ENCODE data around the gene ZNF511.

Gene ZNF511

GRCh38 chr10:133302230-133302629 is 6.5 kb upstream of the ZNF511 start:
- Histone ChIP-seq H2BK5ac (ENCODE audit: low read length) (no peak overlapping the region), H2BK15ac (ENCODE audit: low read length) (no peak overlapping the region), H2AK5ac (ENCODE audit: low read depth, low read length) (no peak overlapping the region), H3K27me3 (ENCODE audit: control insufficient read depth in 3 of 3, insufficient read depth in 3 of 3, low read depth in 1 of 3, low read length in 3 of 3) (no peaks in the 10 kb centered on the region), H3K9ac (ENCODE audit: low read depth, low read length, poor library complexity) (peak overlapping the region; percentile 30), H3K4me2 (ENCODE audit: insufficient read depth, low read length, poor library complexity, severe bottlenecking) (no peak overlapping the region), H2BK120ac (ENCODE audit: low read depth, low read length) (no peak overlapping the region), H3K4me1 (ENCODE audit: control insufficient read depth in 2 of 2, insufficient read depth in 1 of 2, low read depth in 1 of 2, low read length in 2 of 2) (peaks cover 0 to 2% of the 10 kb centered on the region in 2 donors), H4K91ac (ENCODE audit: low read depth, low read length, poor library complexity) (no peak overlapping the region), H3K4ac (ENCODE audit: low read length) (no peak overlapping the region), H3K4me3 (ENCODE audit: low read length in 2 of 2) (peak overlapping the region in 1 of 2 donors; percentile 58), H3K14ac (ENCODE audit: low read length) (peak overlapping the region; percentile 71), H3K23ac (ENCODE audit: low read depth, low read length, poor library complexity) (peak overlapping the region; percentile 93), H4K8ac (ENCODE audit: low read depth, low read length) (no peak overlapping the region), H3K18ac (ENCODE audit: low read length) (no peak overlapping the region), H3K9me3 (replicated peaks in 1 of 2; ENCODE audit: control insufficient read depth in 2 of 2, insufficient read depth in 1 of 2, low read depth in 1 of 2, low read length in 2 of 2) (peaks cover 0 to 3% of the 10 kb centered on the region in 2 donors), H2BK12ac (ENCODE audit: low read length) (no peak overlapping the region), H3K27ac (replicated peaks; ENCODE audit: low read length) (no peak overlapping the region), H3K79me1 (ENCODE audit: low read depth, low read length) (peaks cover 20% of the 10 kb centered on the region), H3K36me3 (replicated peaks in 1 of 2; ENCODE audit: control insufficient read depth in 2 of 2, insufficient read depth in 2 of 2, low read length in 2 of 2) (peaks cover 37 to 49% of the 10 kb centered on the region in 2 donors), H2AFZ (ENCODE audit: low read length) (no peak overlapping the region)
- no peak for DNase-seq (ENCODE audit: low spot score)
- no CpG with 5 or more reads among the region's 14 CpGs for WGBS, 2 donors (ENCODE audit: extremely low coverage in 2 of 2, insufficient read length in 2 of 2, insufficient replicate concordance in 1 of 2)

- no CpG with 5 or more reads among the region's 10 CpGs for WGBS, 2 donors (ENCODE audit: extremely low coverage in 2 of 2, insufficient read length in 2 of 2, insufficient replicate concordance in 1 of 2)
- H4K91ac ChIP-seq (ENCODE audit: low read depth, low read length, poor library complexity) = no peak overlapping the region
- no peak overlapping the region for H3K27ac ChIP-seq (replicated peaks; ENCODE audit: low read length)
- peak overlapping the region; percentile 1 for H4K8ac ChIP-seq (ENCODE audit: low read depth, low read length)
- peaks cover 20% of the 10 kb centered on the region for H3K79me1 ChIP-seq (ENCODE audit: low read depth, low read length)
- no peak overlapping the region for H3K4ac ChIP-seq (ENCODE audit: low read length)
- H2AFZ ChIP-seq (ENCODE audit: low read length) = no peak overlapping the region
- no peak overlapping the region for H2BK15ac ChIP-seq (ENCODE audit: low read length)
- H3K23ac ChIP-seq (ENCODE audit: low read depth, low read length, poor library complexity) = peak overlapping the region; percentile 86
- no peak overlapping the region for H2BK12ac ChIP-seq (ENCODE audit: low read length)
- no peak for DNase-seq (ENCODE audit: low spot score)
- no peak overlapping the region for H3K18ac ChIP-seq (ENCODE audit: low read length)
- H3K27me3 ChIP-seq (ENCODE audit: control insufficient read depth in 3 of 3, insufficient read depth in 3 of 3, low read depth in 1 of 3, low read length in 3 of 3) = no peaks in the 10 kb centered on the region
- no peak overlapping the region for H2BK5ac ChIP-seq (ENCODE audit: low read length)
- H3K4me2 ChIP-seq (ENCODE audit: insufficient read depth, low read length, poor library complexity, severe bottlenecking) = no peak overlapping the region
- H3K9ac ChIP-seq (ENCODE audit: low read depth, low read length, poor library complexity) = no peak overlapping the region
- no peak overlapping the region for H3K4me3 ChIP-seq (ENCODE audit: low read length in 2 of 2)
- peaks cover 6 to 8% of the 10 kb centered on the region in 2 donors for H3K4me1 ChIP-seq (ENCODE audit: control insufficient read depth in 2 of 2, insufficient read depth in 1 of 2, low read depth in 1 of 2, low read length in 2 of 2)
- H2BK120ac ChIP-seq (ENCODE audit: low read depth, low read length) = no peak overlapping the region
- H2AK5ac ChIP-seq (ENCODE audit: low read depth, low read length) = no peak overlapping the region
- peaks cover 28 to 39% of the 10 kb centered on the region in 2 donors for H3K36me3 ChIP-seq (replicated peaks in 1 of 2; ENCODE audit: control insufficient read depth in 2 of 2, insufficient read depth in 2 of 2, low read length in 2 of 2)
- H3K9me3 ChIP-seq (replicated peaks in 1 of 2; ENCODE audit: control insufficient read depth in 2 of 2, insufficient read depth in 1 of 2, low read depth in 1 of 2, low read length in 2 of 2) = peaks cover 0 to 3% of the 10 kb centered on the region in 2 donors
- peak overlapping the region; percentile 76 for H3K14ac ChIP-seq (ENCODE audit: low read length)
Observed at GRCh38 chr10:133303206-133303605, 5.5 kb upstream of the ZNF511 start.

- H3K9ac ChIP-seq (ENCODE audit: low read depth, low read length, poor library complexity) = no peak overlapping the region
Observed at GRCh38 chr10:133306097-133306476, 2.6 kb upstream of the ZNF511 start.

DNA sequence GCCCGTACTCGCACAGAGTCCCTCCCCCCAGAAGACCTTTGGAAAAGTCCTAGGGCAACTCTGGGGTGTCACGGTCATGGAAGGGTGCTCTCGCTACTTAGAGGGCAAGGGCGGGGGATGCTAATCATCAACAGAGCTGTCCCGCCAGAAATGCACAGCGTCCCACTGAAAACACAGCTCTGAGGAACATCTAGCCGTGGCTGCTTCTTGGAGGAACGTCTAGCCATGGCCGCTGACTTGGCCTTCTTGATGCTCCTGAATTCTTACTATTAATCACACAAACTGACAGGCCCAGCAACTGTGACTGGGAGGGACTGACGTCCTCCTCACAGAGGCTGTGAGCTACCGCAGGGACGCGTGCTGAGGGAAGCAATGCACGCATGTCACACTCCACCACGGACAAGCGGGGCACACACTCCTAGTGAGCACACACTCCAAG is 1.8 kb upstream of the ZNF511 start:
- H2BK120ac ChIP-seq (ENCODE audit: low read depth, low read length) = peak overlapping the region; percentile 47
- no peak overlapping the region for H4K91ac ChIP-seq (ENCODE audit: low read depth, low read length, poor library complexity)
- no CpG with 5 or more reads among the region's 17 CpGs for WGBS, 2 donors (ENCODE audit: extremely low coverage in 2 of 2, insufficient read length in 2 of 2, insufficient replicate concordance in 1 of 2)
- no peak overlapping the region for H2AK5ac ChIP-seq (ENCODE audit: low read depth, low read length)
- peak overlapping the region; percentile 53 for H3K9ac ChIP-seq (ENCODE audit: low read depth, low read length, poor library complexity)
- no peak overlapping the region for H3K14ac ChIP-seq (ENCODE audit: low read length)
- peak overlapping the region; percentile 59 for H3K18ac ChIP-seq (ENCODE audit: low read length)
- no peak overlapping the region for H2BK12ac ChIP-seq (ENCODE audit: low read length)
- H3K4ac ChIP-seq (ENCODE audit: low read length) = no peak overlapping the region
- H3K4me2 ChIP-seq (ENCODE audit: insufficient read depth, low read length, poor library complexity, severe bottlenecking) = no peak overlapping the region
- H3K4me3 ChIP-seq (ENCODE audit: low read length in 2 of 2) = peak overlapping the region in 1 of 2 donors; percentile 81
- H3K27ac ChIP-seq (replicated peaks; ENCODE audit: low read length) = no peak overlapping the region
- peaks cover 28 to 37% of the 10 kb centered on the region in 2 donors for H3K36me3 ChIP-seq (replicated peaks in 1 of 2; ENCODE audit: control insufficient read depth in 2 of 2, insufficient read depth in 2 of 2, low read length in 2 of 2)
- no peaks in the 10 kb centered on the region for H3K27me3 ChIP-seq (ENCODE audit: control insufficient read depth in 3 of 3, insufficient read depth in 3 of 3, low read depth in 1 of 3, low read length in 3 of 3)
- no peak overlapping the region for H2BK5ac ChIP-seq (ENCODE audit: low read length)
- peaks cover 0 to 3% of the 10 kb centered on the region in 2 donors for H3K9me3 ChIP-seq (replicated peaks in 1 of 2; ENCODE audit: control insufficient read depth in 2 of 2, insufficient read depth in 1 of 2, low read depth in 1 of 2, low read length in 2 of 2)
- no peak overlapping the region for H4K8ac ChIP-seq (ENCODE audit: low read depth, low read length)
- H3K4me1 ChIP-seq (ENCODE audit: control insufficient read depth in 2 of 2, insufficient read depth in 1 of 2, low read depth in 1 of 2, low read length in 2 of 2) = peaks cover 8 to 12% of the 10 kb centered on the region in 2 donors
- H2AFZ ChIP-seq (ENCODE audit: low read length) = no peak overlapping the region
- no peak overlapping the region for H3K23ac ChIP-seq (ENCODE audit: low read depth, low read length, poor library complexity)
- H3K79me1 ChIP-seq (ENCODE audit: low read depth, low read length) = peaks cover 31% of the 10 kb centered on the region
- no peak overlapping the region for H2BK15ac ChIP-seq (ENCODE audit: low read length)
- DNase-seq (ENCODE audit: low spot score) = no peak

More at GRCh38 chr10:133306097-133306476, 2.6 kb upstream of the ZNF511 start:
- Histone ChIP-seq H4K91ac (ENCODE audit: low read depth, low read length, poor library complexity) (no peak overlapping the region), H3K4me3 (ENCODE audit: low read length in 2 of 2) (no peak overlapping the region), H2BK12ac (ENCODE audit: low read length) (no peak overlapping the region), H3K79me1 (ENCODE audit: low read depth, low read length) (peaks cover 31% of the 10 kb centered on the region), H3K36me3 (replicated peaks in 1 of 2; ENCODE audit: control insufficient read depth in 2 of 2, insufficient read depth in 2 of 2, low read length in 2 of 2) (peaks cover 24 to 30% of the 10 kb centered on the region in 2 donors), H4K8ac (ENCODE audit: low read depth, low read length) (no peak overlapping the region), H2BK120ac (ENCODE audit: low read depth, low read length) (no peak overlapping the region), H3K4me2 (ENCODE audit: insufficient read depth, low read length, poor library complexity, severe bottlenecking) (no peak overlapping the region), H3K27me3 (ENCODE audit: control insufficient read depth in 3 of 3, insufficient read depth in 3 of 3, low read depth in 1 of 3, low read length in 3 of 3) (no peaks in the 10 kb centered on the region), H2AFZ (ENCODE audit: low read length) (no peak overlapping the region), H3K27ac (replicated peaks; ENCODE audit: low read length) (no peak overlapping the region), H3K18ac (ENCODE audit: low read length) (no peak overlapping the region), H3K4me1 (ENCODE audit: control insufficient read depth in 2 of 2, insufficient read depth in 1 of 2, low read depth in 1 of 2, low read length in 2 of 2) (peaks cover 8 to 12% of the 10 kb centered on the region in 2 donors), H3K4ac (ENCODE audit: low read length) (no peak overlapping the region), H2BK5ac (ENCODE audit: low read length) (no peak overlapping the region), H2BK15ac (ENCODE audit: low read length) (no peak overlapping the region), H3K9me3 (replicated peaks in 1 of 2; ENCODE audit: control insufficient read depth in 2 of 2, insufficient read depth in 1 of 2, low read depth in 1 of 2, low read length in 2 of 2) (peaks cover 0 to 3% of the 10 kb centered on the region in 2 donors), H2AK5ac (ENCODE audit: low read depth, low read length) (no peak overlapping the region), H3K14ac (ENCODE audit: low read length) (no peak overlapping the region), H3K23ac (ENCODE audit: low read depth, low read length, poor library complexity) (no peak overlapping the region)
- DNase-seq (ENCODE audit: low spot score) = no peak
- WGBS, 2 donors (ENCODE audit: extremely low coverage in 2 of 2, insufficient read length in 2 of 2, insufficient replicate concordance in 1 of 2) = no CpG with 5 or more reads among the region's 5 CpGs

All from neuronal stem cell (in vitro differentiated cells).